H9 (cell line): ENCODE measurements around the gene HIPK2. TPM values are rescaled to one million over a fixed set of nuclear protein-coding genes. Genes with fewer than 3 reads are reported as not detected.

Experiments used
- DNase-seq: peaks from one replicate; pipeline ENCODE4 v3.0.0-alpha.2; 2017
- H2AFZ ChIP-seq: one replicate; pipeline ENCODE4 v1.6.1; 2013; ENCODE audit warnings: mild to moderate bottlenecking, low read length, control low read depth, moderate library complexity
- H2AK5ac ChIP-seq: 2 replicates; pipeline ENCODE4 v1.6.1; 2013; ENCODE audit warnings: low read length, control low read depth, mixed read lengths; ENCODE audit not compliant: insufficient read length
- H2BK120ac ChIP-seq: one replicate; pipeline ENCODE4 v1.6.1; 2013; ENCODE audit warnings: low read depth, mild to moderate bottlenecking, low read length, control low read depth, inconsistent platforms; ENCODE audit not compliant: poor library complexity, severe bottlenecking
- H2BK12ac ChIP-seq: 2 replicates; pipeline ENCODE4 v1.6.1; 2013; ENCODE audit warnings: low read length, control low read depth, mixed read lengths, low read depth; ENCODE audit not compliant: insufficient read length
- H2BK15ac ChIP-seq: 2 replicates; pipeline ENCODE4 v1.6.1; 2013; ENCODE audit warnings: low read depth, low read length, control low read depth
- H2BK20ac ChIP-seq: one replicate; pipeline ENCODE4 v1.6.1; 2013; ENCODE audit warnings: low read depth, mild to moderate bottlenecking, low read length, control low read depth, inconsistent platforms; ENCODE audit not compliant: poor library complexity, severe bottlenecking
- H2BK5ac ChIP-seq: 2 replicates; pipeline ENCODE4 v1.6.1; 2013; ENCODE audit warnings: low read length, control low read depth, mixed read lengths; ENCODE audit not compliant: insufficient read length
- H3K14ac ChIP-seq: 2 replicates; pipeline ENCODE4 v1.6.1; 2013; ENCODE audit warnings: low read length, control low read depth; ENCODE audit not compliant: insufficient read depth
- H3K18ac ChIP-seq: 2 replicates; pipeline ENCODE4 v1.6.1; 2013; ENCODE audit warnings: low read depth, mild to moderate bottlenecking, mixed read lengths, low read length, control low read depth; ENCODE audit not compliant: insufficient read length
- H3K23ac ChIP-seq: 2 replicates; pipeline ENCODE4 v1.6.1; 2013; ENCODE audit warnings: low read length, control low read depth, mixed read lengths, low read depth; ENCODE audit not compliant: insufficient read length
- H3K23me2 ChIP-seq: 2 replicates; pipeline ENCODE4 v1.6.1; 2013; ENCODE audit warnings: low read depth, mild to moderate bottlenecking, mixed read lengths, low read length, control low read depth; ENCODE audit not compliant: insufficient read length, poor library complexity, severe bottlenecking
- H3K27ac ChIP-seq: 2 replicates; pipeline ENCODE4 v1.5.1; 2013; ENCODE audit warnings: low read length, control low read depth, mixed read lengths, low read depth; ENCODE audit not compliant: insufficient read length
- H3K27me3 ChIP-seq: 2 replicates; pipeline ENCODE4 v1.6.1; 2013; ENCODE audit warnings: low read length, control low read depth, inconsistent platforms; ENCODE audit not compliant: insufficient read depth
- H3K4ac ChIP-seq: 2 replicates; pipeline ENCODE4 v1.6.1; 2013; ENCODE audit warnings: low read depth, mild to moderate bottlenecking, control low read depth, inconsistent platforms, low read length, moderate library complexity
- H3K4me1 ChIP-seq: 2 replicates; pipeline ENCODE4 v1.6.1; 2013; ENCODE audit warnings: low read length, control low read depth, inconsistent platforms; ENCODE audit not compliant: insufficient read depth
- H3K4me2 ChIP-seq: 2 replicates; pipeline ENCODE4 v1.6.1; 2013; ENCODE audit warnings: low read length, control low read depth, mixed read lengths; ENCODE audit not compliant: insufficient read length, insufficient read depth
- H3K56ac ChIP-seq: 2 replicates; pipeline ENCODE4 v1.6.1; 2013; ENCODE audit warnings: low read depth, mild to moderate bottlenecking, mixed read lengths, low read length, control low read depth; ENCODE audit not compliant: insufficient read length
- H3K79me1 ChIP-seq: 2 replicates; pipeline ENCODE4 v1.6.1; 2013; ENCODE audit warnings: low read depth, mild to moderate bottlenecking, moderate library complexity, low read length, control low read depth, inconsistent platforms; ENCODE audit not compliant: insufficient read depth, poor library complexity, severe bottlenecking
- H3K79me2 ChIP-seq: 2 replicates; pipeline ENCODE4 v1.6.1; 2013; ENCODE audit warnings: low read length, control low read depth, inconsistent platforms; ENCODE audit not compliant: insufficient read depth
- H3K9ac ChIP-seq: 2 replicates; pipeline ENCODE4 v1.6.1; 2013; ENCODE audit warnings: low read length, control low read depth, mixed read lengths; ENCODE audit not compliant: insufficient read length; ENCODE audit errors: extremely low read depth
- H3K9me3 ChIP-seq: one replicate; pipeline ENCODE4 v1.6.1; 2013; ENCODE audit warnings: low read depth, low read length, inconsistent platforms; ENCODE audit not compliant: control insufficient read depth
- H3T11ph ChIP-seq: one replicate; pipeline ENCODE4 v1.6.1; 2013; ENCODE audit warnings: mild to moderate bottlenecking, low read length, control low read depth, inconsistent platforms
- H4K20me1 ChIP-seq: one replicate; pipeline ENCODE4 v1.6.1; 2013; ENCODE audit not compliant: control insufficient read depth, insufficient read length, insufficient read depth
- H4K5ac ChIP-seq: 2 replicates; pipeline ENCODE4 v1.6.1; 2013; ENCODE audit warnings: low read depth, mild to moderate bottlenecking, mixed read lengths, low read length, control low read depth; ENCODE audit not compliant: insufficient read length
- H4K8ac ChIP-seq: replicated peaks from 2 replicates; pipeline ENCODE4 v1.6.1; 2013; ENCODE audit warnings: low read length, control low read depth, mixed read lengths, low read depth; ENCODE audit not compliant: insufficient read length
- H4K91ac ChIP-seq: 2 replicates; pipeline ENCODE4 v1.6.1; 2013; ENCODE audit warnings: low read depth, mild to moderate bottlenecking, moderate library complexity, mixed read lengths, low read length, control low read depth; ENCODE audit not compliant: insufficient read length
- H3K27ac Mint-ChIP-seq, 3 experiments: 2 replicates in 2 of 3; 3 replicates in 1 of 3; pipeline ENCODE4 v1.8.0; 2020 to 2021; ENCODE audit warnings: mixed read lengths in 3 of 3, mild to moderate bottlenecking in 1 of 3, moderate library complexity in 1 of 3
- H3K27me3 Mint-ChIP-seq: 2 replicates; pipeline ENCODE4 v1.8.0; 2021; ENCODE audit warnings: low read depth, mild to moderate bottlenecking, moderate library complexity, mixed read lengths
- H3K36me3 Mint-ChIP-seq, 3 experiments: 2 replicates in 2 of 3; 3 replicates in 1 of 3; pipeline ENCODE4 v1.8.0; 2020 to 2021; ENCODE audit warnings: low read depth in 3 of 3, mixed read lengths in 3 of 3; ENCODE audit not compliant: insufficient read depth in 1 of 3
- H3K4me1 Mint-ChIP-seq, 2 experiments: 2 replicates each; pipeline ENCODE4 v1.8.0; 2020; ENCODE audit warnings: mixed read lengths in 2 of 2
- H3K4me3 Mint-ChIP-seq, 2 experiments: 2 replicates in 1 of 2; 3 replicates in 1 of 2; pipeline ENCODE4 v1.8.0; 2020 to 2021; ENCODE audit warnings: mild to moderate bottlenecking in 2 of 2, mixed read lengths in 2 of 2, moderate library complexity in 1 of 2
- H3K9me3 Mint-ChIP-seq, 2 experiments: 2 replicates in 1 of 2; 3 replicates in 1 of 2; pipeline ENCODE4 v1.8.0; 2020; ENCODE audit warnings: mild to moderate bottlenecking in 2 of 2, mixed read lengths in 2 of 2, moderate library complexity in 1 of 2
- CTCF ChIP-seq: fragments of 200-600 bp; sonication (generic); conservative IDR thresholded peaks from 3 replicates; pipeline ENCODE4 v1.8.0; 2021; ENCODE audit warnings: antibody characterized with exemption, mild to moderate bottlenecking
- WGBS: extraction: QIAGEN DNeasy Blood & Tissue Kit; methylation state at CpG from one replicate; pipeline ENCODE4 v1.1.7; 2013; ENCODE audit warnings: missing lambda C conversion rate, low lambda C conversion rate, mixed read lengths; ENCODE audit not compliant: insufficient read length; ENCODE audit errors: extremely low coverage; 5-methylcytosine and 5-hydroxymethylcytosine counted together
- total RNA-seq: library from RNA; stranded (reverse); gene quantifications from 2 replicates; pipeline ENCODE4 v1.2.1, GENCODE V29; 2021

HIPK2 gene
- total RNA-seq, 1 experiment from 2014 or later = 21.9 TPM

GRCh38 chr7:139543801-139544603, 233.8 kb downstream of the HIPK2 start:
- Mint-ChIP-seq H3K36me3 (no peaks in the 10 kb centered on the region; a peak in 1 of 7 replicates), H3K4me3 (no peak overlapping the region), H3K27ac (no peak overlapping the region; a peak in 1 of 7 replicates), H3K27me3 (peaks cover 12% of the 10 kb centered on the region), H3K4me1 (peaks cover 20 to 29% of the 10 kb centered on the region in 2 experiments), H3K9me3 (no peaks in the 10 kb centered on the region)
- H4K8ac ChIP-seq = no peak overlapping the region
- H2BK5ac ChIP-seq = no peak overlapping the region
- H2BK120ac ChIP-seq = no peak overlapping the region
- H3K56ac ChIP-seq = no peak overlapping the region
- H3K18ac ChIP-seq = no peak overlapping the region
- H2AFZ ChIP-seq = no peak overlapping the region
- no peak overlapping the region for H4K5ac ChIP-seq
- H3K4me2 ChIP-seq = no peak overlapping the region
- WGBS = no CpG with 5 or more reads among the region's 18 CpGs
- DNase-seq = peak; percentile 65
- no peak overlapping the region for H2AK5ac ChIP-seq
- H3K14ac ChIP-seq = no peak overlapping the region
- H2BK12ac ChIP-seq = no peak overlapping the region
- no peak overlapping the region for H3K4ac ChIP-seq
- no peaks in the 10 kb centered on the region for H4K20me1 ChIP-seq
- no peak overlapping the region for H3K27ac ChIP-seq
- H2BK20ac ChIP-seq = no peak overlapping the region
- H3K9ac ChIP-seq = no peak overlapping the region
- no peaks in the 10 kb centered on the region for H3K79me2 ChIP-seq
- no peak for TF ChIP-seq CTCF
- no peaks in the 10 kb centered on the region for H3K27me3 ChIP-seq
- H3K4me1 ChIP-seq = peaks cover 4% of the 10 kb centered on the region; the same call in 1 of the 2 replicates
- no peaks in the 10 kb centered on the region for H3K9me3 ChIP-seq
- H3T11ph ChIP-seq = no peak overlapping the region
- H3K23ac ChIP-seq = no peak overlapping the region
- H2BK15ac ChIP-seq = no peak overlapping the region
- no peaks in the 10 kb centered on the region for H3K23me2 ChIP-seq
- no peak overlapping the region for H4K91ac ChIP-seq
- H3K79me1 ChIP-seq = no peaks in the 10 kb centered on the region
